ENCODE measurements around the gene ROBO4. TPM values are rescaled to one million over a fixed set of nuclear protein-coding genes. Genes with fewer than 3 reads are reported as not detected.

The ROBO4 gene
- total and polyA plus RNA-seq, 4 donors = 2.4 to 41.9 (median 11.2) TPM

DNA sequence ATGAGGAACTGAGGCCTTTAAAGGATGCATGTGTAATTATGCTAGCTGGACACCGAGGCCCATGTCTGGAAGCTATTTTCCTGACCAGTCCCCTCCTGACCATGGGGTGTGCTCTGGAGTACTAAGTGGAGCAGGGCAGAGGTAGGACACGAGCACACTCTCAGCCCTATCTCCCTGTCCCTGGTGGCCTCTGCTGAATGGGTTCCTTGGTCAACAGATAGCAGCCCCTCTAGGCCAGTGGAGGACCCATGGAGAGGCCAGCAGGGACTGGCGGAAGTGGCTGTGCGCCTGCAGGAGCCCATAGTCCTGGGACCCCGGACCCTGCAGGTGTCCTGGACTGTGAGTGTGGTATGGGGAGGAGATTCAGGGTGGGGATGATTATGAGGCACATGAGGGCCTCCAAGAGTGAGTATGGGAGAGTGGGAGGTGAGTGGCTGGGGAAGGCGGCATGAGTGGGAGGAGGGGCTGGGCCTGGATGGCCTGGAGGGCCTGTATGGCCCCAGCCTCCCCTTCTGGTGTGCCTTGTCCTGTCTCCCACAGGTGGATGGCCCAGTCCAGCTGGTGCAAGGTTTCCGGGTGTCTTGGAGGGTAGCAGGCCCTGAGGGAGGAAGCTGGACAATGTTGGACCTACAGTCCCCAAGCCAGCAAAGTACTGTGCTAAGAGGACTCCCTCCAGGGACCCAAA lies 23.0 kb downstream of the ROBO4 start:
- no peak overlapping the region for H3K4me3 ChIP-seq (ENCODE audit: low read length in 2 of 2)
- intact Hi-C loops (cut with DNase I) = loop anchor here in 1 of 2 donors (10.0 kb wide), 1 partner anchor 460 kb away; no protein-coding TSS in a partner anchor
- 94 to 95% methylated on average over 7 of the region's 7 CpGs for WGBS, 2 donors
- no peaks in the 10 kb centered on the region for H3K27me3 ChIP-seq (ENCODE audit: control insufficient read depth in 1 of 2, insufficient read depth in 2 of 2, low read length in 1 of 2)
- H3K4me1 ChIP-seq (ENCODE audit: control insufficient read depth in 1 of 2, insufficient read depth in 2 of 2, low read length in 2 of 2) = no peaks in the 10 kb centered on the region
- no peak overlapping the region for H3K27ac ChIP-seq (ENCODE audit: low read depth in 1 of 2, low read length in 2 of 2)
- no peaks in the 10 kb centered on the region for H3K9me3 ChIP-seq (ENCODE audit: control insufficient read depth, low read length)
- no peak for DNase-seq
- ATAC-seq (ENCODE audit: low FRiP score) = no peak
- no peaks in the 10 kb centered on the region for H3K36me3 ChIP-seq (ENCODE audit: control insufficient read depth in 1 of 2, insufficient read depth in 2 of 2, low read length in 1 of 2)

DNA sequence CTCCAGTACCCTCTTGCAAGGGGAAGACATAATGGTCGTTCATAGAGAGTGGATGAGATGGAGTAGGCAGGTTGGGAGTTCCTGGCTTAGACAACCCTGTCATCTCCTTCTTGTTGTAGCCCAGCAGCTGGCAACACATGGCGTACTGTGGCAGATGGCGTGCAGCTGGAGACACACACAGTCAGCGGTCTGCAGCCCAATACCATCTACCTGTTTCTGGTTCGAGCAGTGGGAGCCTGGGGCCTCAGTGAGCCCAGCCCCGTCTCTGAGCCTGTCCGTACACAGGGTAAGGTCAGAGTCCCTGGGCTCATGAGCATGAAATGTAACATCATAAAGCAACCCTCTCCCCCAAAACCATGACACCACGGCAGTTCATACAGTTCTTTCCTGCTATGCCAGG lies 23.7 kb downstream of the ROBO4 start:
- no peak overlapping the region for H3K27ac ChIP-seq (ENCODE audit: low read depth in 1 of 2, low read length in 2 of 2)
- H3K27me3 ChIP-seq (ENCODE audit: control insufficient read depth in 1 of 2, insufficient read depth in 2 of 2, low read length in 1 of 2) = no peaks in the 10 kb centered on the region
- H3K4me3 ChIP-seq (ENCODE audit: low read length in 2 of 2) = no peak overlapping the region
- no peaks in the 10 kb centered on the region for H3K36me3 ChIP-seq (ENCODE audit: control insufficient read depth in 1 of 2, insufficient read depth in 2 of 2, low read length in 1 of 2)
- intact Hi-C loops (cut with DNase I) = loop anchor here in 1 of 2 donors (10.0 kb wide), 1 partner anchor 459 kb away; no protein-coding TSS in a partner anchor
- H3K4me1 ChIP-seq (ENCODE audit: control insufficient read depth in 1 of 2, insufficient read depth in 2 of 2, low read length in 2 of 2) = no peaks in the 10 kb centered on the region
- WGBS, 2 donors = 89 to 92% methylated on average over 8 of the region's 8 CpGs
- H3K9me3 ChIP-seq (ENCODE audit: control insufficient read depth, low read length) = no peaks in the 10 kb centered on the region
- ATAC-seq (ENCODE audit: low FRiP score) (no peak), DNase-seq (no peak)

DNA sequence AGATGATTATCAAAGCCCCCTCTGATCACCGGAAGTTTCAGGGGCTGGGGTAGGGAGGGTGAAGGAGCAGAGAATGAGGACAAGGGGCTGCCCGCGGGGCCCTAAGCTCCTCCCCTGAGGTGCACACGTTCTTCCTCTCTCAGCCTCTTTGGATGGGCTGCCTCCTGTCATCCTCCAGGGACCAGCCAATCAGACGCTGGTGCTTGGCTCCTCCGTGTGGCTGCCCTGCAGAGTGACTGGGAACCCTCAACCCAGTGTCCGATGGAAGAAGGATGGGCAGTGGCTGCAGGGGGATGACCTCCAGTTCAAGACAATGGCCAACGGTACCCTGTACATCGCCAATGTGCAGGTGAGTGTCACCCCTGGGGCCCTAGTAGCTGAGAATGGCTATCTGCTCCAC lies 24.9 kb downstream of the ROBO4 start:
- no peak overlapping the region for H3K4me3 ChIP-seq (ENCODE audit: low read length in 2 of 2)
- no peaks in the 10 kb centered on the region for H3K27me3 ChIP-seq (ENCODE audit: control insufficient read depth in 1 of 2, insufficient read depth in 2 of 2, low read length in 1 of 2)
- H3K36me3 ChIP-seq (ENCODE audit: control insufficient read depth in 1 of 2, insufficient read depth in 2 of 2, low read length in 1 of 2) = no peaks in the 10 kb centered on the region
- intact Hi-C loops (cut with DNase I) = loop anchor here in 1 of 2 donors (10.0 kb wide), 1 partner anchor 458 kb away; no protein-coding TSS in a partner anchor
- no peak overlapping the region for H3K27ac ChIP-seq (ENCODE audit: low read depth in 1 of 2, low read length in 2 of 2)
- no peak for DNase-seq
- no peaks in the 10 kb centered on the region for H3K9me3 ChIP-seq (ENCODE audit: control insufficient read depth, low read length)
- H3K4me1 ChIP-seq (ENCODE audit: control insufficient read depth in 1 of 2, insufficient read depth in 2 of 2, low read length in 2 of 2) = no peaks in the 10 kb centered on the region
- 26 to 31% methylated on average over 9 of the region's 9 CpGs for WGBS, 2 donors
- ATAC-seq (ENCODE audit: low FRiP score) = no peak

DNA sequence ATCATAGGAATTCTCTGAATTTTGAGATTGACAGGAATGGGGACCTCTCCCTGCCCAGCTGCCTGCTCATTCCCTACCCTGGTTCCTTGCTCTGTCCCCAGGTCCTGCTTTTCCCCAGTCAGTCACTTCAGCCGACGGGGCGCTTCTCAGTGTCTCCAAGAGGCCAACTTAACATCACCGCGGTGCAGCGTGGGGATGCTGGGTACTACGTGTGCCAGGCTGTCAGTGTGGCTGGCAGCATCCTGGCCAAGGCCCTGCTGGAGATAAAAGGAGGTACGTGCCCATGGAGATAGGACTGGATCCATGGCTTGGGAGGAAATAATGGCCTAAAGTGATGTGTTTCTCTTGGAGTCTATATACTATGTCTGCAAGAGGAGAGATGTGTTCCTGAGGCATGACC lies 25.4 kb downstream of the ROBO4 start:
- H3K9me3 ChIP-seq (ENCODE audit: control insufficient read depth, low read length) = no peaks in the 10 kb centered on the region
- H3K27ac ChIP-seq (ENCODE audit: low read depth in 1 of 2, low read length in 2 of 2) = no peak overlapping the region
- no peaks in the 10 kb centered on the region for H3K4me1 ChIP-seq (ENCODE audit: control insufficient read depth in 1 of 2, insufficient read depth in 2 of 2, low read length in 2 of 2)
- DNase-seq (no peak), ATAC-seq (ENCODE audit: low FRiP score) (no peak)
- H3K36me3 ChIP-seq (ENCODE audit: control insufficient read depth in 1 of 2, insufficient read depth in 2 of 2, low read length in 1 of 2) = no peaks in the 10 kb centered on the region
- intact Hi-C loops (cut with DNase I) = loop anchor here in 1 of 2 donors (10.0 kb wide), 1 partner anchor 457 kb away; no protein-coding TSS in a partner anchor
- no peak overlapping the region for H3K4me3 ChIP-seq (ENCODE audit: low read length in 2 of 2)
- H3K27me3 ChIP-seq (ENCODE audit: control insufficient read depth in 1 of 2, insufficient read depth in 2 of 2, low read length in 1 of 2) = no peaks in the 10 kb centered on the region
- 33 to 35% methylated on average over 8 of the region's 8 CpGs for WGBS, 2 donors

DNA sequence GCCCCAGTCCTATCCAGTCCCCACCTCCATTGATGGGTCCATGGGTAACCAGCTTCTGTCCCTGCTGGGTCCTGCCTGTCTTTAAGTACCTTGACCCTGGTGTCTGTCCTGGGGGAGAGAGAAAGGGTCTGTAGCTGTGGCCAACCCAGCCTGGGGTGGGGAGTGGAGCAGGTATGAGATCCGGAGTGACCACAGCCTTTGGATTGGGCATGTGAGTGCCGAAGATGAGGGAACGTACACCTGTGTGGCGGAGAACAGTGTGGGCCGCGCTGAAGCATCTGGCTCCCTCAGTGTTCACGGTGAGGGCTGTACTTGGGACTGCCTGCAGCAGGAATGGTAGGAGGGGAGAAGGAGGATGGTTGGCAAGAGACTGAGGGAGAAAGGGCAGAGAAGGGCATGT lies 27.2 kb downstream of the ROBO4 start:
- no peak overlapping the region for H3K27ac ChIP-seq (ENCODE audit: low read depth in 1 of 2, low read length in 2 of 2)
- H3K36me3 ChIP-seq (ENCODE audit: control insufficient read depth in 1 of 2, insufficient read depth in 2 of 2, low read length in 1 of 2) = no peaks in the 10 kb centered on the region
- intact Hi-C loops (cut with DNase I) = loop anchor here in 1 of 2 donors (10.0 kb wide), 1 partner anchor 456 kb away; no protein-coding TSS in a partner anchor
- ATAC-seq (ENCODE audit: low FRiP score) (no peak), DNase-seq (no peak)
- no peaks in the 10 kb centered on the region for H3K9me3 ChIP-seq (ENCODE audit: control insufficient read depth, low read length)
- no peaks in the 10 kb centered on the region for H3K27me3 ChIP-seq (ENCODE audit: control insufficient read depth in 1 of 2, insufficient read depth in 2 of 2, low read length in 1 of 2)
- 40 to 53% methylated on average over 7 of the region's 7 CpGs for WGBS, 2 donors
- H3K4me3 ChIP-seq (ENCODE audit: low read length in 2 of 2) = no peak overlapping the region
- no peaks in the 10 kb centered on the region for H3K4me1 ChIP-seq (ENCODE audit: control insufficient read depth in 1 of 2, insufficient read depth in 2 of 2, low read length in 2 of 2)

DNA sequence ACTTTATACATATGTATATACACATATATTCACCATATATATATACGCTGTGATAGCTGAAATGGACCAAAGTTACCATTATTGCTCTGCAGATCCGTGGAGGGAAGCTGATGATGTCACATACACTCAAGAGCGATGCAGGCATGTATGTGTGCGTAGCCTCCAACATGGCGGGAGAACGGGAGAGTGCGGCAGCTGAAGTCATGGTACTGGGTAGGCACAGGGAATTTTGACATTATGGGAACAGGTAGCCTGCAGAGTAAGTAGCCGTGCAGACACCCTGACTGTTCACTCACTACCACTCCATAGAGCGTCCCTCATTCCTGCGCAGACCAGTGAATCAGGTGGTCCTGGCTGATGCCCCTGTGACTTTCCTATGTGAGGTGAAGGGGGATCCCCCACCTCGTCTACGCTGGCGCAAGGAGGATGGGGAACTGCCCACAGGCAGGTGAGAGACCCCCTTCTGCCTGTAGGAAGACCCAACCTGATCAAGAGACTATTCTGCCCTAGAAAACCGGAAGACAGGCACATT lies 27.7 kb downstream of the ROBO4 start:
- H3K9me3 ChIP-seq (ENCODE audit: control insufficient read depth, low read length) = no peaks in the 10 kb centered on the region
- H3K27ac ChIP-seq (ENCODE audit: low read depth in 1 of 2, low read length in 2 of 2) = no peak overlapping the region
- ATAC-seq (ENCODE audit: low FRiP score) = no peak
- no peaks in the 10 kb centered on the region for H3K27me3 ChIP-seq (ENCODE audit: control insufficient read depth in 1 of 2, insufficient read depth in 2 of 2, low read length in 1 of 2)
- intact Hi-C loops (cut with DNase I) = loop anchor here in 1 of 2 donors (10.0 kb wide), 1 partner anchor 455 kb away; no protein-coding TSS in a partner anchor
- H3K4me3 ChIP-seq (ENCODE audit: low read length in 2 of 2) = no peak overlapping the region
- no peaks in the 10 kb centered on the region for H3K36me3 ChIP-seq (ENCODE audit: control insufficient read depth in 1 of 2, insufficient read depth in 2 of 2, low read length in 1 of 2)
- 46 to 49% methylated on average over 14 of the region's 14 CpGs for WGBS, 2 donors
- DNase-seq = no peak
- H3K4me1 ChIP-seq (ENCODE audit: control insufficient read depth in 1 of 2, insufficient read depth in 2 of 2, low read length in 2 of 2) = no peaks in the 10 kb centered on the region

DNA sequence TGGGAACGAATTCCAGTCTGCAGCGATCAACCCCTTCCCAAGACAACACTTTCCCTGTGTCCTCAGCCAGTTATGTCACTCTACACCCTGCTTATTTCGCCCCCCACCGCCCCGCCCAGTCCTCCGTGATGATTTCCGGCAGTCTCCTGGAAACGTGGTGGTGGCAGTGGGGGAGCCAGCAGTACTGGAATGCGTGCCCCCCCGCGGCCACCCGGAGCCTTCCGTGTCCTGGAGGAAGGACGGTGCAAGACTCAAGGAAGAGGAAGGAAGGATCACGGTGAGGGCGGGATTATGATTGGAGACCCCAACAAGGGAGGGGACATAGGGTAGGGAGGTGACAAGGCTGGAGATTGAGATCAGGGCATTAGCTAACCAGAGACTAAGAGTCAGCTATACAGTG lies 28.3 kb downstream of the ROBO4 start:
- H3K4me1 ChIP-seq (ENCODE audit: control insufficient read depth in 1 of 2, insufficient read depth in 2 of 2, low read length in 2 of 2) = no peaks in the 10 kb centered on the region
- intact Hi-C loops (cut with DNase I) = no loop called here
- 3% methylated on average over 16 of the region's 16 CpGs for WGBS, 2 donors

DNA sequence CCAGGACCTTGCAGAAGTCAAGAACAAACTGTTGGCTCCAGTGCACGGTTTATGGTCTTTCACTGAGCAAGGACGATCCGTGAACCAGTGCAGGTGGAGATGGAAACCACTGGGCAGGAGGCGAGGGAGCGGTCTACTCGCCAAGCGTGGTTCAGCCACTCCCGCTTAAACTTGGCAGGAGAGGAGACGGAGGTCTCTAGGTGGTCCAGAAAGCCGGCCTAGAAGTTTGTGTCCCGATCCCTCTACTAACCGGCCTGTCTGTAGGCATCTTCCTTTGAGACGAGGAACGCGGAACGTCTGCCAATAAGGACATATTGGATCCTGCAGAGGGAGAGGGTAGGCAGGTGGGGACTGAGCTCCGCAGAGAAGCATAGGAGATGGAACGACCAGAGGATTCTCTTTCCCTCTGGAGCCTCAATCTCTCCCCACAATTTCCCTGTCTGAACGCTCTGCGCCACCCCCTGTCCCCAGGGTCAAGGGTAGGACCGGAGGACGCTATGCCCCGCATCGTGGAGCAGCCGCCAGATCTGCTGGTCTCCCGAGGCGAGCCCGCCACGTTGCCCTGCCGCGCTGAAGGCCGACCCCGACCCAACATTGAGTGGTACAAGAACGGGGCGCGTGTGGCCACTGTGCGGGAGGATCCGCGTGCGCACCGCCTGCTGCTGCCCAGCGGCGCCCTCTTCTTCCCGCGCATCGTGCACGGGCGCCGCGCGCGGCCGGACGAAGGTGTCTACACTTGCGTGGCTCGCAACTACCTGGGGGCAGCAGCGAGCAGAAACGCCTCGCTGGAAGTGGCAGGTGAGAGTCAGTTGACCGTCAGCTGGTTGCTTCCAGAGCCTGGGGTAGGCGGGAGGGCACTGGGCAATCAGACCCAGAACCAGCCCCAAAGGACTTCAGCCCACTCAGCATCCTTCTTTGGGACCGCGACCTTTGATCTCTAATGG lies 29.1 kb downstream of the ROBO4 start:
- Histone ChIP-seq H3K27ac (ENCODE audit: low read depth in 1 of 2, low read length in 2 of 2) (no peak overlapping the region), H3K36me3 (ENCODE audit: control insufficient read depth in 1 of 2, insufficient read depth in 2 of 2, low read length in 1 of 2) (no peaks in the 10 kb centered on the region), H3K9me3 (ENCODE audit: control insufficient read depth, low read length) (no peaks in the 10 kb centered on the region), H3K27me3 (ENCODE audit: control insufficient read depth in 1 of 2, insufficient read depth in 2 of 2, low read length in 1 of 2) (no peaks in the 10 kb centered on the region), H3K4me1 (ENCODE audit: control insufficient read depth in 1 of 2, insufficient read depth in 2 of 2, low read length in 2 of 2) (no peaks in the 10 kb centered on the region), H3K4me3 (ENCODE audit: low read length in 2 of 2) (no peak overlapping the region)
- 5 to 7% methylated on average over 62 to 63 of the region's 63 CpGs for WGBS, 2 donors
- DNase-seq (no peak), ATAC-seq (ENCODE audit: low FRiP score) (no peak)
- intact Hi-C loops (cut with DNase I) = no loop called here

More for the DNA sequence above, 28.3 kb downstream of the ROBO4 start:
- DNase-seq (no peak), ATAC-seq (ENCODE audit: low FRiP score) (no peak)
- Histone ChIP-seq H3K9me3 (ENCODE audit: control insufficient read depth, low read length) (no peaks in the 10 kb centered on the region), H3K36me3 (ENCODE audit: control insufficient read depth in 1 of 2, insufficient read depth in 2 of 2, low read length in 1 of 2) (no peaks in the 10 kb centered on the region), H3K4me3 (ENCODE audit: low read length in 2 of 2) (no peak overlapping the region), H3K27me3 (ENCODE audit: control insufficient read depth in 1 of 2, insufficient read depth in 2 of 2, low read length in 1 of 2) (no peaks in the 10 kb centered on the region), H3K27ac (ENCODE audit: low read depth in 1 of 2, low read length in 2 of 2) (no peak overlapping the region)
